Middle frontal gyrus (tissue), 1 donor: Measurements from ENCODE around the gene BICC1.

Experiments
- DNase-seq: peaks from one replicate; pipeline ENCODE4 v3.0.0-alpha.2; 2015; ENCODE audit warnings: low spot score; ENCODE audit errors: extremely low spot score

The BICC1 gene

DNA sequence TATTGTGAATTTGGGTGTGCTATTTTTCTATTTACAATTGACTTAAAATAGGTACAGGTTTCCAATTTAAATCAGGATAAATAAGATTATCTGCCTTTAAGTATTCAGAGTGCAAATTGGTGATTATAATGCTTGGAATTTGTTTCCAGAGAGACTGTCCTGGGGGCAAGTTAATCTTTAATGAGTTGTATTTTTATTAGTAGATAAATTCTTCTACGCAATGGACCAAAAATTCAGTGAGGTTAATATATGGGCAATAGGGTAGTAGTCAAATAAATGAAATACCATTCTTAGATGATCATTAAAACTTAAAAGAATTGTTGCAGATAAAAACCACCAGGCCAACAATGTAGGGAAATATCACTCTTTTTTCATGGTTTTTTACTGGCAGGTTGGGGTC is 3.4 kb downstream of the BICC1 start:
- DNase-seq, result no peak

DNA sequence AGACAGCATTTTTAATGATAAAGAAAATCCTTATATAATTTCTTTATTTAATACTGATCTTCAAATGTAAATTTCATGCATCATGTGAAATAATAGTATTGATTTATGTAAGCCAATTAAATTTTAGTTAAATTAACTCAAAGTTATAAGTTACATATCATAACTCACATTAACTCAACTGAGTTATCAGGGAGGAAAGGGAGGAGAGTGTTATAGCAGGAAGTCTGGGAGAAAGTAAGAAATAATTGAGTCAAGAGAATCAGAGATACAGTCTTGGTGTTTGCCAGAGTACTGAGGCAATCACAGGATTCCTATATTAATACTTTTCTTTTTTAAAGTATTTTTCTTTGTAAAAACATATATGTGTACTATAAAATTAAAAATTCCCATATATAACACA is 4.0 kb downstream of the BICC1 start:
- no peak for DNase-seq

GRCh38 chr10:58517081-58517480 is 4.4 kb downstream of the BICC1 start:
- no peak for DNase-seq

DNA sequence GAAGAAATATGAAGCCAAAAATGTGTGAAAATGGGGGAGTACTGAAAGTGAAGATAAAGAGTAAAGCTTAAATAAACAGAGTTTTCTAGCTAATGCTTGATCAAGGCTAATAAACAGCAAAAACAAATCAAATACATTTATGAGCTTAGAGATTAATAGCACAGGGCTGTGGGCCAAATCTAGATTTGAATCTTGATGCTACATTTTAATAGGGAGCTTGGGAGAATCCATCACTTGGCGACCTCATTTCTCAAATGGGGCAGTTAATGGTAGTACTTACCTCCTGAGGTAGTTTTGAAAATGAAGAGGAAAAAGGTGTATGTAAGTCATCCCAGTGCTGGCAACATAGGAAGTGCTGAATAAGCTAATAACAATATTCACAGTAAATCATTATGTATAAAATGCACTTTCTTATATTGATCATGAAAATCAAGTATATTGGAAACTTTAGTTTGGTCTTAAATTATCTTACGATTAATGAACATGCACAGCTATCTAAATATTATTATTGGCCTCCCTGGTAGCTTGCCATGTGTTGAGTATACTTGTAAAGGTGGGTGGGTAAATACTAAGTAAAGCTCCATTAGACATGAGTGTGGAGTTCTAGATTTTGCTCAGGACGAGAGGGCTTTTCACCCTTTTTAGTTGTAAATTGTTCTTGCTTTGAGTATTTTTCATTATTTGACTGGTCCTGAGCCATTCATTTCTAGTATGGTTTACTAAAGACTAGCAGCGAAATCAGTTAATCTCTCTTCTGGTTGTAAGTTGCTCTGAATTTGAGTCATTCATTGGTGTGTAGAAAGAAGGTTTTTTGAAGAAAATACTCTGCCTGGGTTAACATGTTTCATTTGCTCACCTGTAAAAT is 5.1 kb downstream of the BICC1 start:
- no peak for DNase-seq

DNA sequence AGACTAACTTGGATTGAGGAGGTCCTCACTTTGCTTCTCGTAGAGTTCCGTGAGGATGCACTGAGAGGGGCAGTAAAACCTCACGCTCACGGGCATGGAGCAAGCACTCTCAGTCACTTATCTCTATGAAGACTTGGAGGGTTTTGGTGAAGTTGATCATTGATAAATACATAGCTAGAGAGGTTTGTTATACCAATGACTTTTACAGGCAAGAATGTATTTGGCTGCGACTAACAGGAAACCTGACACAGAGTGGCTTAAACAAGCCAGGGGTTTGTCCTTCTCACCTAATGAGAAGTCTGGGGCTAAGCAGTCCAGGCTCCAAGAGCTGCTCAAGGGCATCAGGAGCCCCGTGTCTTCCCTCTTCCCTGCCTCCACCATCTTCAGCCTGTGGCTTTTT is 6.1 kb downstream of the BICC1 start:
- no peak for DNase-seq

DNA sequence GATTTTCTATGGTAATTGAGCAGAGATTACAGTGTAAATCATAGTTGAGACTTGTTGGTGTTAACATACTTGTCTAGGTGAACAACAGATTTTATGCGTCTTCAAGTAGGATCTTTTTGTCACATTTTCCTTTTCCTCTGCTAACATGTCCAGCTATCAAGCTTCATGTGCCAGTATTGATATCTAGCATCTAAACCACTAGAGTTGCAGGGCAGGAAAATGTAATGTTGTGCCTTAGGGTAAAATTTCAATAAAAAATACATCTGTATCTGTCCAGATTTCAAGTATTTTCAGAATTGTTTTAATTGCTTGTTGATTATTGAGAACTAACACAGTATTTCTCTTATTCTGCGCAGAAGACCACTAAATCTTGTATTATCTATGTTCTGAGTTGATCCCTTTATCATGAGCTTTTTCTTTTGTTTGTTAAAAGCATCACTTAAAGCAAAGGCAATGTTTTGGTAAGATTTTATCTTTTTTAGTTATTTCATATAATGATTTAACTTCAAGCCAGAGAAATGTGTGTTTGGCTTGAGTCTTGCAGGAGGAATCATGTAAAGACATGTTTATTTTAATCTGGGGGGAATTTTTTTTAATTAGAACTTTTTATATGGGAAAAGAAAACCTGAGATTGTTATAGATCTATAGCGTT is 16.5 kb downstream of the BICC1 start:
- DNase-seq, result no peak

DNA sequence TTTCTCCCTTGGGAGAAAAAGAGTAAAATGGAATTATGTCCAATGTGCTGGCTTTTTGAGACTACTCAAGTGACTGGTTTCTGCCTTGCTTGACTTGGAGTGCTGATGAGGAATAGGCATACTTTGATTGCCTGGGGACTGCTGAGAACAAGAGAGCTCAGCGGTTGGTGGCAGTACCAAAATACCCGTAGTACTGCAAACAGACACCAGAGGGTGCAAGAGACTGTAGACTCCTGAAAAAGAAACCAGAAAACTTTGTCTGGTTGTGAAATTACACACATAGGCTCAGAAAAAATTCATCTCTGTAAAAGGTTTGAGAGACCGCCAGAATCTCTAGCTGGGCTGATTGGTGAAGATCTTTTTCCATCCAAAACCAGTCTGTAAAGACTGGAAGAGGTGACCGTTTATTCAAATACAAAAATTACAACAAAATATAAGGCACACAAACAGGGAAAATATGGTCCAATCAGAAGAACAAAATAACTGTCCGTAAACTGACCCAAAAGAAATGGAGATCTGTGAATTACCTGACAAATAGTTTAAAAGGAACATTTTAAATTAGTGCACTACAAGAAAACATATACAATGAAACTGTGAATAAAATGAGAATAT is 18.5 kb downstream of the BICC1 start:
- no peak for DNase-seq

DNA sequence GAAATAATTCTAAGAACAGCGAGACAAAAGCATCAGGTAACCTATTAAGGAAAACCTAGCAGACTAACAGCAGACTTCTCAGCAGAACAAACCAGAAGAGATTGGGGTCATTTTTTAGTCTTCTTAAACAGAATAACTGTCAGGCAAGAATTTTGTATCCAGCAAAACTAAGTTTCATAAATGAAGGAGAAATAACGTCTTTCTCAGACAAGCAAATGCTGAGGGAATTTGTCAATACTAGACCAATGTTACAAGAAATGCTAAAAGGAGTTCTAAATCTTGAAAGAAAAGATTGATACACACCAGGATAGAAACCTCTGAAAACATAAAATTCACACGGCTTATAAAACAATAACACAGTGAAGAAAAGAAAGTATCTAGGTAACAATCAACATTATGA is 22.6 kb downstream of the BICC1 start:
- no peak for DNase-seq

DNA sequence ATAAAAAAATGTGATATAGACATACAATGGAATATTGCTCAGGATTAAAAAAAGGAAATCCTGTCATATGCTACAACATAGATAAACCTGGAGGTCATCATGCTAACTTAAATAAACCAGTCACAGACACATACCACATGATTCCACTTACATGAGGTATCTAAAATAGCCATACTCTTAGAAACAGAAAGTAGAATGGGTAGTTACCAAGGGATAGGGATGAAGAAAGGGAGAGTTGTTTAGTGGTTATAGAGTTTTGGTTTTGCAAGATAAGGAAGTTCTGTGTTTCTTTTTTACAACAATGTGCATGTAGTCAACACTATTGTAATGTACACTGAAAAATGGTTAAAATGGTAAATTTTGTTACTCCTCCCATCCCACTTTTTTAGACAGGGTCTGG is 30.5 kb downstream of the BICC1 start:
- no peak for DNase-seq

DNA sequence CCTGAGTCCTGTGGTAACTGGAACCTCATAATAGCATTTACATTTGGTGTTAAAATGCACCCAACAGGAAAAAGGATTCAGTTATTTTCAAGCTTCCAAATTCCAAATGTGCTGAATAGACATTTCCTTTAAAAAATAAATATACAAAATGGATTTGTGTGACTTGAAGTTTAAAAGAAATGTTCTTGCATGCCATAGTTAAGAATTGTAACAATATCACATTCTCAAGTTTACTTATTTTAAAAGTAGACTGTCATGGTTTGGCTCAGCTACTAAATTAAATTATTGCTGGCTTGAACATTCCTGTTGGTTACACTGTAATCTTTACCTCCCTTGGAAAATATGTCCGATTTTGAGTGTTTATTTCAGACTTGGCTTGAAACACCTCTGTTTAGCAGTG is 31.5 kb downstream of the BICC1 start:
- no peak for DNase-seq

DNA sequence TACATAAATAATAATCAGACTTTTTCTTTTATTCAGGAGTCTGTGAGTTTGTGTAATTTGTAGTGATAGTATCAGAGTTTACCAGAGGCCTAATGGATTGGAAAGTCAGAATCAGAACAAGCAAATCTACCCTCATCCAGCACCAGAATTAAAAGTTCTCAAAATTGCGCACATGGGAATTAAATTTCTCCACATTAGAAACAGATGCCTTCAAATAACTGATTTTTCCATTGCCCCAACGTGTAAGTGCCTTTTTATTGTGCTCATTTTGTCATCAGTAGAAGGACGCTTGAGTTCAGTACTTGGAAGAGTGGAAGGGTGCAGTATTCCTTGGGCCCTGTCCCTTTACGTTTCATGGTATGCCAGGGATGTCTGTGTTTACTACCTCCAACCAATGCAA is 32.8 kb downstream of the BICC1 start:
- no peak for DNase-seq

GRCh38 chr10:58546137-58546536 is 33.5 kb downstream of the BICC1 start:
- no peak for DNase-seq

DNA sequence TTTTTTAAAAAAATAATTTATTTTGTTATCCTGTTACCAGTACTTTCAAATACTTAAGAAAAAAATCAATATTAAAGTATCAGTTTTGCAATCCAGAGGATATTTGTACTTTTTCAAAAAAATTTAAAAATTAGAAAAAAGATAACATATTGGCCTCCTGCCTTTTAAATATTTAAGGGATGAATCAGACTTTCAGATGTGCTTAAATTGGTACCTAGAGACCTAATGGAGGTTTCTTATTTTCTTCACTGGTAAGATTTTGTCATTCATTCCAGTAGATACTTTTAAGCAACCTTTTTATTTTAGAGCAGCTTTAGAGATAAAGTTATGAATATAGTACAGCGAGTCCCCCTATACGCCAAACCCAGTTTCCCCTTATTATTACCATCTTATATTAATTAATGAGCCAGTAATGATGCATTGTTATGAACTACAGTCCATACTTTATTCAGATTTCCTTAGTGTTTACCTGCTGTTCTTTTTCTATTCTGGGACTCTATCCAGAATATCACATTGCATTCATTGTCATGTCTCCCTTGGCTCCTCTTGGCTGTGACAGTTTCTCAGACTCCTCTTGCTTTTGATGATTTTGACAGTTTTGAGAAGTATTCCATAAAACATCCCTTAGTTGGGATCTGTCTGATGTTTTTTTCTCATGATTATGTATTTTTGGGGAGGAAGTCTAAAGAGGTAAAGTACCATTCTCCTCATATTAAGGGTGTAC is 34.2 kb downstream of the BICC1 start:
- no peak for DNase-seq

- no peak for DNase-seq
Measured at GRCh38 chr10:58547963-58548362, 35.3 kb downstream of the BICC1 start.

DNA sequence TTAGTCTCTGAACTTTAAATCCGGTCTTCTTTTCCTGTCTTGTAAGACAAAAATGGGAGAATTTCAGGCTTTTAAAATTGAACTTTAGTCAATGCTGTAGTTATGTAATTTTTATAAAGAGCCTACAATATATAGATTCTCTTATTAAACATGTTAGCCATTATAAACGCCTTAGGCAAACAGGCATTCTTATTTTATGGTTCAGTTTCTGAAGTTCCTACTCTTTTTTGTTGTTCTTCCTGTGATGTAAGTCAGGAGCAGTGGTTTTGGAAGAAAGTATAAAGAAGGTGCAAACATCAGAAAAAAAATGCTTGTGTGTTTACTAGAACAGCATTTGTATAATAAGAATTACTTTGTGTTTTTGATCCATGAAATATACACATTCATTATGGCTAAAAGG is 41.6 kb downstream of the BICC1 start:
- no peak for DNase-seq

- no peak for DNase-seq
Measured at GRCh38 chr10:58555170-58555929, 42.7 kb downstream of the BICC1 start.

DNA sequence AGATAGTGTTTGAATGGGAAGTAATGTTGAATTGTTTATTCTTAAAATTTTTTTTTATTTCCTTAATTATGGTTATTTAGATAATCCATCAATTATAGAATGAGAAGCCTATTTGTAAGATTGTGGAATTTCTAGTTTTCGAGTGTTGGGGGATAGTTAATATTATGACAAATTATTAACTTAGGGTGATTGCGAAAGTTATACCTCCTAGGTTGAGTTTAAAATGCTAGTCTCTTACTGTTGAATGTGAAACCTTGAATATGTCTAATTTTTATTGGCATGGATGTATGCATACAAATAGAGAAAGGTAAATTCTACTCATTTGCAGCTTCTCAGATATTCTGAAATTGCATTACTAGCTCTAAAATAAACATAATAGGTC is 43.2 kb downstream of the BICC1 start:
- DNase-seq, result no peak

GRCh38 chr10:58556516-58557165 is 44.0 kb downstream of the BICC1 start:
- DNase-seq, result no peak

DNA sequence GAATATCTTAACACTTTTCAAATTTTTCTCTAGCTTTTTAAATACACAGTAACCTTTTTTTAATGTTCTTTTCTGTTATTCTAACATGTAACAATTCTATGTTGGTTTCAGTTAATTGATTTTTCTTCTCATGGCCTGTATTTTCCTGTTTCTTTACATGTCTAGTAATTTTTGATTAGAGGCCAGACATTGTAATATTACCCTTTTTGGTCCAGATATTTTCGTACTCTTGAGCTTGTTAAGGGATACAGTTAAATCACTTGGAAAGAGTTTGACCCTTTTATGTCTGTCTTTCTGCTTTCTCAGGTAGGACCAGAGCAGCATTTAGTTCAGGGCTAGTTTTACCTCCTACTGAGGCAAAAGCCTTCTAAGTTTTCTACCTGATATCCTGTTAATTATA is 45.0 kb downstream of the BICC1 start:
- no peak for DNase-seq

DNA sequence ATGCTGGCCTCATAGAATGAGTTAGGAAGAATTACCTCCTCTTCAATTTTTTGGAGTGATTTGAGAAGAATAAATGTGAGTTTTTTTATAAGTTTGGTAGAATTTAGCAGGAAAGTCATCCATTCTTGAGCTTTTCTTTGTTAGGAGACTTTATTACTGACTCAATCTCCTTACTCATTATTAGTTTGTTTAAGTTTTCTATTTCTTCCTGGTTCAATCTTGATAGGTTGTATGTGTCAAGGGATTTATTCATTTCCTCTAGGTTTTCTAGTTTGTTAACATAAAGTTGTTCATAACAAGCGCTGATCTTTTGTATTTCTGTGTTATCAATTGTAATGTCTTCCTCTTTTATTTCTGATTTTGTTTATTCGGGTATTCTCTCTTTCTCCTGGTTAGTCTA is 47.4 kb downstream of the BICC1 start:
- no peak for DNase-seq

DNA sequence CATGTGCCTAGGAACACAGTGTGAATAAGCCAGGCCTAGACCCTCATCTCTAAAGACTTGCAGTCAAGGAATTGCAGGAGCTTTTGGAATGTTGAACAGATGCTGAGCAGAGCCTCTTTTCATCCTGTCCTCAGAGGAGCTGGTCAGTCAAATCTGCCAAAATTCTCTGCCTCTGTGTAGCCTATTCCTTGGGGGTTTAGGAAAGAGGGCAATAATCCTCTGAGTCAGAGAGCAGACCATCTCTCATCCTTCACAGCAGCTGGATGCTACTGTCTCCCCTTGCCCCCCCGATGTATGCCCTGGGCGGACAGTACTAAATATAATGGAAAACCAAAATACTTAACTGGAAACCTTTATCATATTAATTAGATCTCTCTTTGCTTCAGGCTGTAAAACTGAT is 52.6 kb downstream of the BICC1 start:
- DNase-seq, result no peak
